Breast epithelium (tissue), 4 donors: ENCODE data around the gene MVB12A. TPM values are rescaled to one million over a fixed set of nuclear protein-coding genes. Genes with fewer than 3 reads are reported as not detected.

Source experiments
- DNase-seq, 2 donors: peaks; one replicate each; pipeline ENCODE4 v3.0.0-alpha.2; 2019; ENCODE audit warnings: low spot score in 2 of 2
- H3K27ac ChIP-seq, 2 donors: fragments of 200-600 bp; sonication (generic) in 1 of 2; one replicate each; pipeline ENCODE4 v1.5.1; 2016 to 2019; ENCODE audit warnings: mild to moderate bottlenecking in 1 of 2
- H3K27me3 ChIP-seq, 2 donors: fragments of 200-600 bp; sonication (generic) in 1 of 2; one replicate each; pipeline versions ENCODE4 v1.5.1 to v1.6.0; 2017 to 2019; ENCODE audit warnings: control low read depth in 1 of 2, mild to moderate bottlenecking in 1 of 2
- H3K36me3 ChIP-seq: fragments of 200-600 bp; one replicate; pipeline ENCODE4 v1.5.1; 2019
- H3K4me1 ChIP-seq, 2 donors: fragments of 200-600 bp; sonication (generic); one replicate each; pipeline ENCODE4 v1.5.1; 2016 to 2019; ENCODE audit warnings: control low read depth in 1 of 2
- H3K4me3 ChIP-seq, 3 donors: fragments of 200-600 bp; sonication (generic); 1 replicate in 2 of 3; 2 replicates in 1 of 3; pipeline ENCODE4 v1.5.1; 2016 to 2019; ENCODE audit warnings: mild to moderate bottlenecking in 3 of 3, moderate library complexity in 2 of 3
- H3K9me3 ChIP-seq, 2 donors: fragments of 200-600 bp; sonication (generic) in 1 of 2; one replicate each; pipeline ENCODE4 v1.5.1; 2016 to 2019; ENCODE audit warnings: control low read depth in 1 of 2
- POLR2A ChIP-seq: fragments of 450-650 bp; IDR thresholded peaks from one replicate; pipeline ENCODE4 v1.6.1; 2016; ENCODE audit warnings: antibody characterized with exemption, mild to moderate bottlenecking, moderate library complexity
- POLR2AphosphoS5 ChIP-seq, 3 donors: sonication (generic); formaldehyde crosslinking; IDR thresholded peaks; one replicate each; pipeline ENCODE4 v1.6.1; 2017; ENCODE audit warnings: antibody characterized with exemption in 3 of 3
- intact Hi-C: fragments of 100-400 bp; cut with DNase I; formaldehyde crosslinking; loops from one replicate; pipeline ENCODE4 v1.15.1; 2023; ENCODE audit warnings: low total_unique reads
- total RNA-seq, 3 donors: library from RNA; depleted of rRNA; stranded (reverse); fragments of >200 nt; gene quantifications; one replicate each; pipeline ENCODE4 v1.1.0, GENCODE V29; 2016
- TF ChIP-seq, protein P1 (sequence below), 3 donors: fragments of 450-650 bp; IDR thresholded peaks; one replicate each; pipeline ENCODE4 v1.5.1; 2016 to 2017; ENCODE audit warnings: antibody characterized with exemption in 3 of 3, mild to moderate bottlenecking in 3 of 3, moderate library complexity in 3 of 3

Gene MVB12A
- total RNA-seq, 3 donors from 2014 or later: 51.5 to 76.4 (median 74.1) TPM

DNA sequence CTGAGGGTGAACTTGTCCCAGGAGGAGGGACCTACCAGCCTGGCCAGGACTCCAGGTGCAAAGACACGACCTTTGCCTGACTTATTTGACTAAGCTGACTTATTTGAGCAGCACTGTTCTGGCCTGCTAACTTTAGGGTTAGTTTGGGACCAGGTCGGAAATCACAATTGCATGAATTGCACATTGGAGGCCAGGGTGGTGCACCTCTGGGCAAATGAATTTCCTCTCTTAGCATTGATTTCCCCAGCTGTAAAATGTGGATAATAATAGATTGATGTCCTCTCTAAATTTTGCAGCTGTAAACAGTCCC lies 13.0 kb upstream of the MVB12A start:
- Histone ChIP-seq H3K4me1 (peaks cover 0 to 12% of the 10 kb centered on the region in 2 donors), H3K36me3 (no peaks in the 10 kb centered on the region), H3K4me3 (peak overlapping the region in 2 of 3 donors; percentile 54 to 68), H3K27me3 (no peaks in the 10 kb centered on the region), H3K9me3 (no peaks in the 10 kb centered on the region), H3K27ac (peak overlapping the region; percentile 77 to 88)
- no peak for DNase-seq
- no peak for TF ChIP-seq POLR2A
- TF ChIP-seq POLR2AphosphoS5 (IDR thresholded peaks at IDR 0.05): no peak
- TF ChIP-seq, protein P1, sequence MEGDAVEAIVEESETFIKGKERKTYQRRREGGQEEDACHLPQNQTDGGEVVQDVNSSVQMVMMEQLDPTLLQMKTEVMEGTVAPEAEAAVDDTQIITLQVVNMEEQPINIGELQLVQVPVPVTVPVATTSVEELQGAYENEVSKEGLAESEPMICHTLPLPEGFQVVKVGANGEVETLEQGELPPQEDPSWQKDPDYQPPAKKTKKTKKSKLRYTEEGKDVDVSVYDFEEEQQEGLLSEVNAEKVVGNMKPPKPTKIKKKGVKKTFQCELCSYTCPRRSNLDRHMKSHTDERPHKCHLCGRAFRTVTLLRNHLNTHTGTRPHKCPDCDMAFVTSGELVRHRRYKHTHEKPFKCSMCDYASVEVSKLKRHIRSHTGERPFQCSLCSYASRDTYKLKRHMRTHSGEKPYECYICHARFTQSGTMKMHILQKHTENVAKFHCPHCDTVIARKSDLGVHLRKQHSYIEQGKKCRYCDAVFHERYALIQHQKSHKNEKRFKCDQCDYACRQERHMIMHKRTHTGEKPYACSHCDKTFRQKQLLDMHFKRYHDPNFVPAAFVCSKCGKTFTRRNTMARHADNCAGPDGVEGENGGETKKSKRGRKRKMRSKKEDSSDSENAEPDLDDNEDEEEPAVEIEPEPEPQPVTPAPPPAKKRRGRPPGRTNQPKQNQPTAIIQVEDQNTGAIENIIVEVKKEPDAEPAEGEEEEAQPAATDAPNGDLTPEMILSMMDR (IDR thresholded peaks at IDR 0.05): no peak
- intact Hi-C loops: no loop called here

DNA sequence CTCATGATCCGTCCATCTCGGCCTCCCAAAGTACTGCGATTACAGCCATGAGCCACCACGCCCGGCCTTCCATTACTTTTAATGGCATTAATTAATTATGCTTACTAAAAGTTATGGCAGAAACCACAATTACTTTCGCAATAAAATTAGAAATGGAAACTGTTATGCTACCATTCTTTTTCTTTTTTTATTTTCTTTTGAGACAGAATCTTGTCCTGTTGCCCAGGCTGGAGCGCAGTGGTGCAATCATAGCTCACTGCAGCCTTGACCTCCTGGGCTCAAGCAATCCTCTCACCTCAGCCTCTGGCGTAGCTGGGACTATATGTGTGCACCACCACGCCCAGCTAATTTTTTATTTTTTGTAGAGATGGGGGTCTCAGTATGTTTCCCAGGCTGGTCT lies 9.9 kb upstream of the MVB12A start:
- Histone ChIP-seq H3K9me3 (no peaks in the 10 kb centered on the region), H3K4me1 (peaks cover 0 to 12% of the 10 kb centered on the region in 2 donors), H3K27me3 (no peaks in the 10 kb centered on the region), H3K4me3 (no peak overlapping the region), H3K36me3 (no peaks in the 10 kb centered on the region), H3K27ac (no peak overlapping the region)
- intact Hi-C loops: no loop called here
- no peak for DNase-seq
- TF ChIP-seq POLR2AphosphoS5 (IDR thresholded peaks at IDR 0.05): no peak
- TF ChIP-seq POLR2A: no peak
- TF ChIP-seq, protein P1 (IDR thresholded peaks at IDR 0.05): no peak

DNA sequence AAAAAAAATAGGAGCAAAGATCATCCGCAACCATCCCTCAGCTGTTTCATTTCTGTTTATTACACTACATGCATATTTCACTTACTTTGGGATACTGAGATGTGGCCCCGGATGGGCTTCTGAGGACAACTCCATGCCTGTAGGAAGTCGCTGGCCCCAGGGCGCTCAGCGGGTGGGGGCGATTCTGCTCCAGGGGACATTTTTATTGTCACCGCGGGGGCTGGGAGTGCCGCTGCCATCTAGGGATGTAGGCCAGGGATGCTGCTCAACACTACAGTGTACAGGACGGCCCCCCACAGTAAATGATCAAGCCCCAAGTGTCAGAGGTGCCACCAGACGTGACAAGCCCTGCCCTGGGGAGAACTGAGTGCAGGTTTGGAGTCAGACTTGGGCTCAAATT lies 8.0 kb upstream of the MVB12A start:
- TF ChIP-seq POLR2AphosphoS5 (IDR thresholded peaks at IDR 0.05) (no peak), POLR2A (no peak)
- TF ChIP-seq, protein P1 (IDR thresholded peaks at IDR 0.05): no peak
- Histone ChIP-seq H3K9me3 (no peaks in the 10 kb centered on the region), H3K27ac (no peak overlapping the region), H3K27me3 (no peaks in the 10 kb centered on the region), H3K36me3 (no peaks in the 10 kb centered on the region), H3K4me1 (peaks cover 0 to 1% of the 10 kb centered on the region in 2 donors), H3K4me3 (no peak overlapping the region)
- intact Hi-C loops: no loop called here
- DNase-seq: no peak

DNA sequence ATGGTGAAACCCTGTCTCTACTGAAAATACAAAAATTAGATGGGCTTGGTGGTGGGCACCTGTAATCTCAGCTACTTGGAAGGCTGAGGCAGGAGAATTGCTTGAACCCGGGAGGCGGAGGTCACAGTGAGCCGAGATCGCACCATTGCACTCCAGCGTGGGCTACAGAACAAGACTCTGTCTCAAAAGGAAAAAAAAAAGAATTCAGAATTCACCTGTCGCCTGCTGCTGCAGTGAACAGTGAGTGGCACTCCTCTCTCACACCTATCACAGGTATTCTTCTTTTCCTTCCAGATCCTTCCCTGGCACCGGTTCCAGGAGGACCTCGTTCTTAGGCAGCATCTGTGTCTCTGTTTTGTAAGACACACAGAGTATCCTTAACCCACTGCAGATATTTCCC lies 5.8 kb upstream of the MVB12A start:
- Histone ChIP-seq H3K36me3 (no peaks in the 10 kb centered on the region), H3K27ac (no peak overlapping the region)

DNA sequence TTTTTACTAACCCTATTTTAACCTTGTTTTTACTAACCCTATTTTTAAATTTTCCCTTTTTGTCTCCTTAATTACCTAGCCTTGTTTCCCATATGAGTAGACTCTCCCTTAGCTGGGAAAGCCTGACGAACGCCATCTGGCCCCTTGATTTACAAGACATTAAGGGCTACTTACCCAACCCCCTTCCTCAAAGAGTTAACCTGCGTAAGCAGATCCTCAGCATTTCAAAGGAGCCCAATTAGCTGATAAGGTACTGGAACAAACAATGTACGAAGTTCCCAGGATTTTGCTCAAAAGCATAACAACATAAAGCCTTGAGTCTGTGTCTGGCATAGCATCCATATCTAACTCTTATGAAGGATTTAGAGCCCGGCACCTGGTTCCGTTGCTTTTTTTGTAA lies 4.7 kb upstream of the MVB12A start:
- no peak overlapping the region for H3K4me3 ChIP-seq
- H3K4me1 ChIP-seq: no peaks in the 10 kb centered on the region
- intact Hi-C loops: no loop called here
- no peaks in the 10 kb centered on the region for H3K9me3 ChIP-seq
- TF ChIP-seq POLR2A (no peak), POLR2AphosphoS5 (IDR thresholded peaks at IDR 0.05) (no peak)
- TF ChIP-seq, protein P1 (IDR thresholded peaks at IDR 0.05): no peak
- no peaks in the 10 kb centered on the region for H3K36me3 ChIP-seq
- H3K27me3 ChIP-seq: no peaks in the 10 kb centered on the region
- no peak for DNase-seq
- H3K27ac ChIP-seq: no peak overlapping the region

More for the DNA sequence above, 5.8 kb upstream of the MVB12A start:
- Histone ChIP-seq H3K4me3 (no peak overlapping the region), H3K9me3 (no peaks in the 10 kb centered on the region), H3K27me3 (no peaks in the 10 kb centered on the region), H3K4me1 (no peaks in the 10 kb centered on the region)
- TF ChIP-seq POLR2A (no peak), POLR2AphosphoS5 (IDR thresholded peaks at IDR 0.05) (no peak)
- TF ChIP-seq, protein P1 (IDR thresholded peaks at IDR 0.05): no peak
- no peak for DNase-seq
- intact Hi-C loops: no loop called here
